Smooth muscle cell of bladder (primary cell): ENCODE results near the gene PLEKHO2. TPM values are rescaled to one million over a fixed set of nuclear protein-coding genes. Genes with fewer than 3 reads are reported as not detected.

Experiments
- total RNA-seq: library from RNA; depleted of rRNA; stranded (reverse); fragments of >200 nt; gene quantifications from 2 replicates; pipeline ENCODE4 v1.2.3, GENCODE V29; 2014

Gene PLEKHO2
- total RNA-seq, result 28.0 and 30.4 TPM in 2 replicates

DNA sequence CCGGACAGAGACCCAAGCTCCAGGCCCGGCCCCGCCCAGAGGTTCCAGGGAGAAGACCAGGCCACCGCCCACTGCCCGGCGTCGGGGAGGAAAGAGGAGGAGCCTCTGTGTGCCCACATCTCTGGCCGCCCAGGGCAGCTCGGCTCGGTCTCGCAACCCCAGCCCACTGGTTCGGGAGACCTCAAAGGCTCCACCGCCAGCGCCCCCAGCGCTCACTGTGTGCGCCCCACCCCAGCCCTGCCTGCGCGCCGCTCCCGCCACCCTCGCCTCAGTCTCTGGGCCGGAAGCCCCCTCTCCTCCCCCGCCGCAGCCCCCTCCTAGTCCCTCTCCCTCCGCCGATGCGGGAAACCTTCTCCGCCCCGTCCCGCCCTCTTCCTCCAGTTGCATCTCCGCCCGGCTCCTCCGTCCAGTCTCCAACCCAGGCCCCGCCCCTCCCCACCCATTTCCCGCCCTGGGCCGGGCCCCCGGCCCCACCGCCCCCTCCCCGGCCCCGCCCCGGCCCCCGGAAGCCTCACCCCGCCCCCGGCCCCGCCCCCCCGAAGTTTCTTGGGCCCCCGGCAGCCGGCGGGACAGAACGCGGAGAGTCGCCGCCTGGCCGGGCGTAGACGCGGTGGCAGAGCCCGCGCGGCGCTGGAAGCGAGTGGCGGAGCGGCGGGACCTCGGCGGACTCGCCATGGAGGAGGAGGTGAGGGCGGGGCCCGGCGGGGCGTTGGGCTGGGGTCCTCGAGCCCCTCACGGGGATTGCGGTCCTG is at the start of gene PLEKHO2:
Gene PLEKHO2, plus strand, starts transcription at position 572 of the 752 bp plus-strand sequence. Its CDS starts 102 bp downstream, at position 674.

GRCh38 chr15:64825431-64826294 is 16.1 kb upstream of the PLEKHO2 start, which contains the start of gene PIF1:
Gene PIF1 (minus strand): TSS chr15:64825647. CDS start chr15:64824335, 1,312 bp downstream.

GRCh38 chr15:64911311-64912186 is 69.8 kb downstream of the PLEKHO2 start, which contains the start of gene ANKDD1A:
Gene ANKDD1A (plus strand): TSS chr15:64911902. CDS start chr15:64911931, 29 bp downstream.

Other genes with a start within 250 kb of the PLEKHO2 start
- gene RBPMS2, start 66.3 kb upstream of the PLEKHO2 start, total RNA-seq, result 0.14 TPM in 1 of 2 replicates, not detected in the other
- 4.7 and 7.2 TPM in 2 replicates for gene PIF1, start 16.3 kb upstream of the PLEKHO2 start, total RNA-seq
- gene ANKDD1A, start 70.0 kb downstream of the PLEKHO2 start, total RNA-seq, result 3.3 and 6.2 TPM in 2 replicates
- gene SPG21, start 148.0 kb downstream of the PLEKHO2 start, total RNA-seq, result 50.3 and 87.7 TPM in 2 replicates
- 15.3 and 17.4 TPM in 2 replicates for gene MTFMT, start 187.7 kb downstream of the PLEKHO2 start, total RNA-seq
- 0.55 and 2.0 TPM in 2 replicates for gene SLC51B, start 203.5 kb downstream of the PLEKHO2 start, total RNA-seq
- 3.1 and 6.5 TPM in 2 replicates for gene RASL12, start 226.1 kb downstream of the PLEKHO2 start, total RNA-seq
- gene KBTBD13, start 234.8 kb downstream of the PLEKHO2 start, total RNA-seq, result not detected in 2 replicates